Tibial nerve (tissue), 4 donors: ENCODE results near the gene TSPO. TPM values are rescaled to one million over a fixed set of nuclear protein-coding genes. Genes with fewer than 3 reads are reported as not detected.
A peak's percentile ranks its signal among the peaks of the same experiment; 100 is the strongest.

Experiments used
- DNase-seq, 2 donors: peaks; one replicate each; pipeline ENCODE4 v3.0.0-alpha.2; 2019; ENCODE audit warnings: low spot score in 2 of 2
- H3K27ac ChIP-seq, 4 donors: fragments of 200-600 bp; sonication (generic) in 3 of 4; one replicate each; pipeline ENCODE4 v1.5.1; 2017 to 2019; ENCODE audit warnings: mild to moderate bottlenecking in 1 of 4
- H3K27me3 ChIP-seq, 2 donors: fragments of 200-600 bp; sonication (generic) in 1 of 2; one replicate each; pipeline versions ENCODE4 v1.5.1 to v1.6.0; 2017 to 2019
- H3K36me3 ChIP-seq, 3 donors: fragments of 200-600 bp; sonication (generic); one replicate each; pipeline ENCODE4 v1.5.1; 2018 to 2019
- H3K4me1 ChIP-seq, 4 donors: fragments of 200-600 bp; sonication (generic) in 3 of 4; one replicate each; pipeline ENCODE4 v1.5.1; 2017 to 2019
- H3K4me3 ChIP-seq, 4 donors: fragments of 200-600 bp; sonication (generic) in 3 of 4; one replicate each; pipeline ENCODE4 v1.5.1; 2017 to 2019; ENCODE audit warnings: mild to moderate bottlenecking in 1 of 4, moderate library complexity in 1 of 4
- H3K9me3 ChIP-seq, 4 donors: fragments of 200-600 bp; sonication (generic) in 3 of 4; one replicate each; pipeline ENCODE4 v1.5.1; 2017 to 2019
- CTCF ChIP-seq, 5 experiments: fragments of 200-600 bp in 3 of 5; fragments of 450-650 bp in 2 of 5; sonication (generic) in 3 of 5; IDR thresholded peaks; one replicate each; pipeline ENCODE4 v1.5.1; 2016 to 2019; ENCODE audit warnings: antibody characterized with exemption in 5 of 5, mild to moderate bottlenecking in 3 of 5, moderate library complexity in 2 of 5
- EP300 ChIP-seq, 2 donors: sonication (generic); formaldehyde crosslinking; IDR thresholded peaks; one replicate each; pipeline ENCODE4 v1.6.1; 2017; ENCODE audit warnings: antibody characterized with exemption in 2 of 2, mild to moderate bottlenecking in 1 of 2
- POLR2A ChIP-seq, 2 donors: fragments of 450-650 bp; IDR thresholded peaks; one replicate each; pipeline ENCODE4 v1.6.1; 2017; ENCODE audit warnings: antibody characterized with exemption in 2 of 2, mild to moderate bottlenecking in 2 of 2, moderate library complexity in 2 of 2
- WGBS, 2 donors: methylation state at CpG; one replicate each; pipeline ENCODE4 v1.1.5; 2018; 5-methylcytosine and 5-hydroxymethylcytosine counted together
- total RNA-seq, 4 donors: library from RNA; depleted of rRNA; stranded (reverse); fragments of >200 nt; gene quantifications; one replicate each; pipeline ENCODE4 v1.1.0, GENCODE V29; 2016

TSPO gene
- total RNA-seq, 4 donors from 2014 or later: 399 to 538 (median 485) TPM

DNA sequence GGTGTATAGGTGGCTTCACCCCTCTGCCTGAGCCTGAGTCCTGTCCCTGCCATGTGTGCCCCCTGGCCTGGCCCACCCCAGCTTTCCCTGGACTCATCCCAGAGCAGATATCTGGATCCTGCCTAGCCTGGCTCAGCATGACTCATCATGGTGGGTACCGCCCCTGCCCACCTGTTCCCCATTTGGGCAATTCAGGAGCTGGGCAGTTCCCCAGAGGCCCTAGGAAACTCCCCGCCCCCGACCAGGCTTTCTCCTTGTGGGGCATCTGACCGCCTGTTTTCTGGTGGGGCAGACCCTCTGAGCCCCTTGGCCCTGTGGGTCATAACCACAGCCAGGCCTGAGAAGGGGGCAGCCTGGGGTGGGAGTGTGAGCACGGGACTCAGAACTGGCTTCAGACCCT, 4.4 kb downstream of the TSPO start:
- H3K4me3 ChIP-seq: no peak overlapping the region
- H3K36me3 ChIP-seq: peaks cover 0 to 27% (median 0%) of the 10 kb centered on the region in 3 donors
- H3K27ac ChIP-seq: peak overlapping the region in 1 of 4 donors; percentile 18
- no peaks in the 10 kb centered on the region for H3K9me3 ChIP-seq
- WGBS, 2 donors: 76 to 80% methylated on average over 4 of the region's 5 CpGs
- peaks cover 0 to 81% (median 12%) of the 10 kb centered on the region in 4 donors for H3K4me1 ChIP-seq
- no peak for TF ChIP-seq CTCF (IDR thresholded peaks at IDR 0.05)
- TF ChIP-seq POLR2A (IDR thresholded peaks at IDR 0.05): no peak
- TF ChIP-seq EP300 (IDR thresholded peaks at IDR 0.05): no peak
- no peak for DNase-seq
- H3K27me3 ChIP-seq: no peaks in the 10 kb centered on the region

DNA sequence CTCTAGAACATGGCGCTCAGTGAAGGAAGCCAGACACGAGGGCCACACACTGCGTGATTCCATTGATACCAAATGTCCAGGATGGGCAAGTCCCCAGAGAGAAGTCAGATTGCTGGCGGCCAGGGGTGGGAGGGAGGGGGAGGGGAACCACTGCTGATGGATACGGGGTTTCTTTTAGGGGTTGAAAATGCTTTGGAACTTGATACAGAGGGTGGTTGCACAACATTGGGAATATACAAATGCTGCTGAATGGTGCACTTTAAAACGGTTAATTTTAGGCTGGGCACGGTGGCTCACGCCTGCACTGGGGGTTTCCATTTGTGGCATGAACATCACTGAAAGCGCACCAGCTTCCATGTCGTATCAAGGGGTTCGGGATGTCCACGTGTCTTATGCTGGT, 5.1 kb downstream of the TSPO start:
- Histone ChIP-seq H3K4me1 (peaks cover 0 to 78% (median 10%) of the 10 kb centered on the region in 4 donors), H3K27me3 (no peaks in the 10 kb centered on the region), H3K9me3 (no peaks in the 10 kb centered on the region), H3K27ac (no peak overlapping the region), H3K36me3 (peaks cover 0 to 31% (median 0%) of the 10 kb centered on the region in 3 donors), H3K4me3 (no peak overlapping the region)
- DNase-seq: no peak
- TF ChIP-seq POLR2A (IDR thresholded peaks at IDR 0.05): no peak
- TF ChIP-seq EP300 (IDR thresholded peaks at IDR 0.05): no peak
- WGBS, 2 donors: 79 to 84% methylated on average over 12 of the region's 12 CpGs

DNA sequence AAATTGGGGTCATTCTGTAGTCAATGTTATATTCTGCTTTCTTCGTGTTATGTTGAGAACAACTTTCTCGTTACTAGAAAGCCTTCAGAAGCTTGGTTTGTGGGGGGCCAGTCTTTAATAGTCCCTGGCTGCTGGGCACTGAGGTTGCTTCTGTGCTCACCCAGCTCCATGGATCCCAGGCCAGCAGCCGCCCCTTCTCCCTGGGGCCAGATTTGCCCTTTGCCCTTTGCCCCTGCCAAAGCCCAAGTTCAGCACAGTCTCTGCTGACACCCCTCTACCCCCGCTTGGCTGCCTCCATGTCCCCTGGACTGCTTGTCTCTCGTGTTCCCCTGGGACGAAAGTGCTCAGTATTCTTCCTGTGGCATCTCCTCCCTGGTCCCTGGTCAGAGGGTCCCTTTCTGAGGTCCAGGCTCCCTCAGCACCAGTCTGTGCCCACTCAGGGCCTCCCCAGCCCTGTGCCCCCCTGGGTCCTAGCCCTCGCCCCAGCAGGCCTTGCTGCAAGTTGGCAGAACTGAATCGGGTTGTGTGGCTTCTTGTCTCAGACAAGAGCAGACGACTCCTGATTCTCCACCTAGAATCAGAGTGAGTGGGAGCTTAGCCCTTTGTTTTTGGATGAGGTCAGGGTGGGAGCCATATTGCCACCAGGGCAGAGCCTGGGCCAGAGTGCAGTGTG, 6.7 kb downstream of the TSPO start:
- Histone ChIP-seq H3K9me3 (no peaks in the 10 kb centered on the region), H3K36me3 (peaks cover 0 to 47% (median 0%) of the 10 kb centered on the region in 3 donors), H3K27me3 (no peaks in the 10 kb centered on the region), H3K4me3 (no peak overlapping the region), H3K4me1 (peaks cover 0 to 74% (median 8%) of the 10 kb centered on the region in 4 donors), H3K27ac (peak overlapping the region in 2 of 4 donors; percentile 3 to 29)
- DNase-seq: no peak
- TF ChIP-seq CTCF (IDR thresholded peaks at IDR 0.05) (no peak), POLR2A (IDR thresholded peaks at IDR 0.05) (no peak), EP300 (IDR thresholded peaks at IDR 0.05) (no peak)
- WGBS, 2 donors: 42 to 54% methylated on average over 9 of the region's 9 CpGs

DNA sequence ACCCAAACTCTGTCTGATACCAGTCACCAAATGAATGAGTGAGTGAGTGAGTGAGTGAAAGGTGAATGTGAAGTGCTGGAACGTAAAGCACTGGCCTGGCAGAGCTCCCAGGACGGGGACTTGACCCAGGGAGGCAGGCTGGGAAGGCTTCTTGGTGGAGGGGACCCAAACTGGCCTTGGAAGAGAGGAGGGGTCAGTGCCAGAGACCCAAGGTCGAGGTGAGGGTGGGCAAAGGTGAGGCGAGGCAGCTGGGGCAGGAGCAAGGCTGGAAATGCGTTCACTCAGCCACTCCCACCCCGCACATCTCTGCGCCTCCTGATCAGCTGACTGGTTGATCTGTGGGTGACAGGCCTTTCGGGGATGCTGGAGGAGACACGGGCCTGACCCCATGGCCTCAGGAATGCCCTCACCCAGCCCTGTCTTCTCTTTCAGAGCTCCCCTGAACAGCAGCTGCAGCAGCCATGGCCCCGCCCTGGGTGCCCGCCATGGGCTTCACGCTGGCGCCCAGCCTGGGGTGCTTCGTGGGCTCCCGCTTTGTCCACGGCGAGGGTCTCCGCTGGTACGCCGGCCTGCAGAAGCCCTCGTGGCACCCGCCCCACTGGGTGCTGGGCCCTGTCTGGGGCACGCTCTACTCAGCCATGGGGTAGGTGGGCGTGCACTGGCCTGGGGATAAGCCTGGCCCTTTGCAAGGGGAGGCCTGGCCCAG, 7.6 kb downstream of the TSPO start:
- Histone ChIP-seq H3K27ac (no peak overlapping the region), H3K36me3 (peaks cover 0 to 55% (median 0%) of the 10 kb centered on the region in 3 donors), H3K4me3 (no peak overlapping the region), H3K9me3 (no peaks in the 10 kb centered on the region), H3K27me3 (no peaks in the 10 kb centered on the region), H3K4me1 (peaks cover 0 to 77% (median 11%) of the 10 kb centered on the region in 4 donors)
- WGBS, 2 donors: 85 to 91% methylated on average over 19 of the region's 24 CpGs
- TF ChIP-seq EP300 (IDR thresholded peaks at IDR 0.05): no peak
- TF ChIP-seq CTCF (IDR thresholded peaks at IDR 0.05): no peak
- TF ChIP-seq POLR2A (IDR thresholded peaks at IDR 0.05): no peak
- no peak for DNase-seq

- peaks cover 0 to 55% (median 0%) of the 10 kb centered on the region in 3 donors for H3K36me3 ChIP-seq
- no peak for DNase-seq
- H3K4me3 ChIP-seq: no peak overlapping the region
- TF ChIP-seq POLR2A (IDR thresholded peaks at IDR 0.05): no peak
- peak in 1 of 5 experiments; percentile 11 for TF ChIP-seq CTCF (IDR thresholded peaks at IDR 0.05)
- peak overlapping the region in 2 of 4 donors; percentile 32 to 46 for H3K27ac ChIP-seq
- no peaks in the 10 kb centered on the region for H3K27me3 ChIP-seq
- H3K4me1 ChIP-seq: peaks cover 0 to 77% (median 7%) of the 10 kb centered on the region in 4 donors
- no peaks in the 10 kb centered on the region for H3K9me3 ChIP-seq
- 63 to 66% methylated on average over 16 to 18 of the region's 18 CpGs for WGBS, 2 donors
Measured at GRCh38 chr22:43159484-43160178, 8.3 kb downstream of the TSPO start.
